SK-N-SH (cell line): ENCODE results near the gene GPR137.

Source experiments
- CTCF ChIP-seq: fragments of 200-600 bp; sonication (generic); IDR thresholded peaks from 2 replicates; pipeline ENCODE4 v1.6.1; 2017; ENCODE audit warnings: antibody characterized with exemption, mild to moderate bottlenecking, moderate library complexity
- GABPA ChIP-seq: IDR thresholded peaks from 2 replicates; pipeline ENCODE4 v1.4.0; 2012; ENCODE audit warnings: low read depth, mild to moderate bottlenecking
- NFIC ChIP-seq: IDR thresholded peaks from 2 replicates; pipeline ENCODE4 v1.4.0; 2012; ENCODE audit warnings: borderline replicate concordance
- NRF1 ChIP-seq: IDR thresholded peaks from 2 replicates; pipeline ENCODE4 v1.6.1; 2012; ENCODE audit warnings: low read depth, mild to moderate bottlenecking, low read length
- USF1 ChIP-seq: IDR thresholded peaks from 2 replicates; pipeline ENCODE4 v1.4.0; 2012; ENCODE audit warnings: low read depth, borderline replicate concordance
- USF2 ChIP-seq: fragments of 150-350 bp; IDR thresholded peaks from 2 replicates; pipeline ENCODE4 v1.6.1; 2017; ENCODE audit warnings: antibody characterized with exemption, low read length, low read depth, borderline replicate concordance

GRCh38 chr11:64320556-64320955 lies 34.9 kb downstream of the GPR137 start:
- TF ChIP-seq USF2 (no peak), GABPA (no peak), CTCF (no peak), NRF1 (no peak), NFIC (no peak), USF1 (no peak)
